OCI-LY1 (cell line): ENCODE measurements around the gene BEX5.
"Not testable (repeated sequence)": the region's sequence is repeated elsewhere in the genome, so short reads cannot be mapped to it uniquely, and the experiment has no call there.

ENCODE experiments used
- EZH2 ChIP-seq: fragments of 200-600 bp; sonication (generic), shearing (Covaris generic); IDR thresholded peaks from 2 replicates; pipeline ENCODE4 v1.8.0; 2017; ENCODE audit warnings: borderline replicate concordance, mixed run types, mild to moderate bottlenecking, antibody characterized with exemption, low read length, moderate library complexity, mixed read lengths
- TF ChIP-seq, protein P1 (sequence below): fragments of 200-600 bp; sonication (generic), shearing (Covaris generic); IDR thresholded peaks from 2 replicates; pipeline ENCODE4 v1.5.1; 2017; ENCODE audit warnings: mild to moderate bottlenecking, antibody characterized with exemption, low read length, moderate library complexity, mixed read lengths

DNA sequence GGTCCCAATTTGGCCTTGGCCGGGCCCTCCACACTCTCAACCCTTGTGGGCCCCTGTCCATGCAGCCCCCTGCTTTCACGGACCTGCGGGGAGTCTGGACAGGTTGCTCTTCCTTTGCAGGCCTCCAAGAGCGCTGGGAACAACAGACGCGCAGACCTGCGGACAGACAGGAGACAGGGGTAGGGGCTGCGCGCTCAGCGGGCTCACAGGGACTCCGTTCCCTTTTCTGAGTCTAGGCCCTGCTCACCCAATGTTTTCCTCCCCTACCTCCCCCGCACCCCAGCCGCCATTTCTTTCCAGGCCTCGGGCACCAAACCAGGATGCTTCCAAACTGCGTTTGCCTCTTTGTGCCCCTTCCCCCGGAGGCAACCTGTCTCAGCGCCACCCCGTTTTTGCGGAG lies 14.1 kb downstream of the BEX5 start:
- TF ChIP-seq EZH2 = not testable (repeated sequence)
- TF ChIP-seq, protein P1, sequence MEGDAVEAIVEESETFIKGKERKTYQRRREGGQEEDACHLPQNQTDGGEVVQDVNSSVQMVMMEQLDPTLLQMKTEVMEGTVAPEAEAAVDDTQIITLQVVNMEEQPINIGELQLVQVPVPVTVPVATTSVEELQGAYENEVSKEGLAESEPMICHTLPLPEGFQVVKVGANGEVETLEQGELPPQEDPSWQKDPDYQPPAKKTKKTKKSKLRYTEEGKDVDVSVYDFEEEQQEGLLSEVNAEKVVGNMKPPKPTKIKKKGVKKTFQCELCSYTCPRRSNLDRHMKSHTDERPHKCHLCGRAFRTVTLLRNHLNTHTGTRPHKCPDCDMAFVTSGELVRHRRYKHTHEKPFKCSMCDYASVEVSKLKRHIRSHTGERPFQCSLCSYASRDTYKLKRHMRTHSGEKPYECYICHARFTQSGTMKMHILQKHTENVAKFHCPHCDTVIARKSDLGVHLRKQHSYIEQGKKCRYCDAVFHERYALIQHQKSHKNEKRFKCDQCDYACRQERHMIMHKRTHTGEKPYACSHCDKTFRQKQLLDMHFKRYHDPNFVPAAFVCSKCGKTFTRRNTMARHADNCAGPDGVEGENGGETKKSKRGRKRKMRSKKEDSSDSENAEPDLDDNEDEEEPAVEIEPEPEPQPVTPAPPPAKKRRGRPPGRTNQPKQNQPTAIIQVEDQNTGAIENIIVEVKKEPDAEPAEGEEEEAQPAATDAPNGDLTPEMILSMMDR = not testable (repeated sequence)
